MM.1S (cell line): Measurements from ENCODE around the gene ECPAS.

ENCODE experiments used
- DNase-seq: peaks from one replicate; pipeline ENCODE4 v3.0.0-alpha.2; 2015
- H2AFZ ChIP-seq: fragments of 300-600 bp; sonication (generic); 2 replicates; pipeline ENCODE4 v1.6.0; 2016; ENCODE audit warnings: antibody characterized with exemption, low read length
- H3F3A ChIP-seq: fragments of 300-600 bp; sonication (generic); 2 replicates; pipeline ENCODE4 v1.6.1; 2016; ENCODE audit warnings: mild to moderate bottlenecking, antibody characterized with exemption, low read length, moderate library complexity, mixed read lengths; ENCODE audit not compliant: insufficient read depth
- H3K27ac ChIP-seq: fragments of 300-600 bp; sonication (generic); 2 replicates; pipeline ENCODE4 v1.5.1; 2016; ENCODE audit warnings: mild to moderate bottlenecking, low read length
- H3K27me3 ChIP-seq: fragments of 300-600 bp; sonication (generic); replicated peaks from 2 replicates; pipeline ENCODE4 v1.6.0; 2016; ENCODE audit warnings: low read length; ENCODE audit not compliant: insufficient read depth
- H3K36me3 ChIP-seq: fragments of 300-600 bp; sonication (generic); replicated peaks from 2 replicates; pipeline ENCODE4 v1.6.1; 2016; ENCODE audit warnings: mild to moderate bottlenecking, low read length, mixed read lengths; ENCODE audit not compliant: insufficient read depth
- H3K4me1 ChIP-seq: fragments of 300-600 bp; sonication (generic); 2 replicates; pipeline ENCODE4 v1.6.1; 2016; ENCODE audit warnings: low read length, mixed read lengths
- H3K4me2 ChIP-seq: fragments of 300-600 bp; sonication (generic); 2 replicates; pipeline ENCODE4 v1.6.0; 2016; ENCODE audit warnings: low read depth, low read length
- H3K4me3 ChIP-seq: fragments of 300-600 bp; sonication (generic); 2 replicates; pipeline ENCODE4 v1.5.1; 2016; ENCODE audit warnings: low read length, mixed read lengths
- H3K79me2 ChIP-seq: fragments of 300-600 bp; sonication (generic); 2 replicates; pipeline ENCODE4 v1.6.1; 2016; ENCODE audit warnings: mixed run types, low read length, mixed read lengths
- H3K9ac ChIP-seq: fragments of 300-600 bp; sonication (generic); 2 replicates; pipeline ENCODE4 v1.6.1; 2016; ENCODE audit warnings: low read length, mixed read lengths
- H3K9me2 ChIP-seq: fragments of 300-600 bp; sonication (generic); replicated peaks from 2 replicates; pipeline ENCODE4 v1.6.1; 2016; ENCODE audit warnings: mild to moderate bottlenecking, low read length, mixed read lengths; ENCODE audit not compliant: insufficient read depth
- H3K9me3 ChIP-seq: fragments of 300-600 bp; sonication (generic); replicated peaks from 2 replicates; pipeline ENCODE4 v1.6.1; 2016; ENCODE audit warnings: mild to moderate bottlenecking, low read length, mixed read lengths; ENCODE audit not compliant: insufficient read depth
- H4K20me1 ChIP-seq: fragments of 300-600 bp; sonication (generic); 2 replicates; pipeline ENCODE4 v1.6.1; 2016; ENCODE audit warnings: mild to moderate bottlenecking, low read length, moderate library complexity, mixed read lengths; ENCODE audit not compliant: insufficient read depth
- EZH2 ChIP-seq: fragments of 300-600 bp; sonication (generic); optimal IDR thresholded peaks from 2 replicates; pipeline ENCODE3; 2017; ENCODE audit warnings: low read depth, mild to moderate bottlenecking, antibody characterized with exemption, low read length, mixed read lengths
- EZH2phosphoT487 ChIP-seq: fragments of 300-600 bp; sonication (generic); IDR thresholded peaks from 2 replicates; pipeline ENCODE4 v1.6.1; 2018; ENCODE audit warnings: antibody characterized with exemption, low read length
- TF ChIP-seq, protein P1 (sequence below): fragments of 300-600 bp; sonication (generic); IDR thresholded peaks from 2 replicates; pipeline ENCODE4 v1.5.1; 2016; ENCODE audit warnings: antibody characterized with exemption, low read length, mixed read lengths

Gene ECPAS

DNA sequence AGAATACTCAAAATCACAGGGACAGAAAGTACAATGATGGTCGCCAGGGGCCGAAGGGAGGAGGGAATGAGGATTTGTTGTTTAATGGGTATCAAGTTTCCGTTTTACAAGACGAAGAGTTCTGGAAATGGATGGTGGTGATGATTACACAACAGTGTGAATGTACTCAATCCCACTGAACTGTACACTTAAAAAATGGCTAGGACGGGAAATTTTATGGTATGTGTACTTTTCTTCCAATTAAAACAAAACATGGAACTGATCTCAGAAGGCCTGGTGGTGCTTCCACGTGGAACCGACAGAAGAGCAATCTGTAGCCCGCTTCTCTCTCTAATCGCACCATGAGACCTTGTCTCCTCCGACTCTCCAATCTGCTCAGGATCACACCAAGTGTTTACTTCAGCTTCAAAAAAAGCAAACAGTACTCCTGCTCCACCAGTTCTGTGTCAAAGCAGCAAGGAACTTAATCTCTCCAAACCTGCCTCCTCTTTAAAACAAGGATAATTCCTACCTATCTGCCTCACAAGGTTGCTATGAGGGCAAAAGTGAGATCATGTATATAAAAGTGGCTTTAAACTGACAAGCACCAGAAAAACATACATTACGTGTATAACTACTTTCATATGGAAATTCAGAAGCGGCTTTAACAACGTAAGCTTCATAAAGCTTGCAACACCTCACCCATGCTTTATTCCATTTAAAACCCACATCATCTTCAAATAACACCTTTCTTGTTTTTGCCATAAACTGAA, 2.1 kb downstream of the ECPAS start:
- Histone ChIP-seq H2AFZ (no peak overlapping the region), H3K36me3 (no peaks in the 10 kb centered on the region), H3K27ac (no peak overlapping the region), H3K9ac (peak overlapping the region; percentile 89; the same call in 1 of the 2 replicates), H3K4me3 (peak overlapping the region; percentile 96), H3K9me3 (no peaks in the 10 kb centered on the region), H4K20me1 (peaks cover 29% of the 10 kb centered on the region), H3K4me2 (peak overlapping the region; percentile 78), H3K27me3 (no peaks in the 10 kb centered on the region), H3K79me2 (peaks cover 64% of the 10 kb centered on the region), H3K9me2 (no peaks in the 10 kb centered on the region), H3K4me1 (peaks cover 14% of the 10 kb centered on the region; the same call in 1 of the 2 replicates), H3F3A (peaks cover 13% of the 10 kb centered on the region)
- TF ChIP-seq EZH2phosphoT487 (no peak), EZH2 (no peak)
- TF ChIP-seq, protein P1, sequence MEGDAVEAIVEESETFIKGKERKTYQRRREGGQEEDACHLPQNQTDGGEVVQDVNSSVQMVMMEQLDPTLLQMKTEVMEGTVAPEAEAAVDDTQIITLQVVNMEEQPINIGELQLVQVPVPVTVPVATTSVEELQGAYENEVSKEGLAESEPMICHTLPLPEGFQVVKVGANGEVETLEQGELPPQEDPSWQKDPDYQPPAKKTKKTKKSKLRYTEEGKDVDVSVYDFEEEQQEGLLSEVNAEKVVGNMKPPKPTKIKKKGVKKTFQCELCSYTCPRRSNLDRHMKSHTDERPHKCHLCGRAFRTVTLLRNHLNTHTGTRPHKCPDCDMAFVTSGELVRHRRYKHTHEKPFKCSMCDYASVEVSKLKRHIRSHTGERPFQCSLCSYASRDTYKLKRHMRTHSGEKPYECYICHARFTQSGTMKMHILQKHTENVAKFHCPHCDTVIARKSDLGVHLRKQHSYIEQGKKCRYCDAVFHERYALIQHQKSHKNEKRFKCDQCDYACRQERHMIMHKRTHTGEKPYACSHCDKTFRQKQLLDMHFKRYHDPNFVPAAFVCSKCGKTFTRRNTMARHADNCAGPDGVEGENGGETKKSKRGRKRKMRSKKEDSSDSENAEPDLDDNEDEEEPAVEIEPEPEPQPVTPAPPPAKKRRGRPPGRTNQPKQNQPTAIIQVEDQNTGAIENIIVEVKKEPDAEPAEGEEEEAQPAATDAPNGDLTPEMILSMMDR: no peak
- no peak for DNase-seq

DNA sequence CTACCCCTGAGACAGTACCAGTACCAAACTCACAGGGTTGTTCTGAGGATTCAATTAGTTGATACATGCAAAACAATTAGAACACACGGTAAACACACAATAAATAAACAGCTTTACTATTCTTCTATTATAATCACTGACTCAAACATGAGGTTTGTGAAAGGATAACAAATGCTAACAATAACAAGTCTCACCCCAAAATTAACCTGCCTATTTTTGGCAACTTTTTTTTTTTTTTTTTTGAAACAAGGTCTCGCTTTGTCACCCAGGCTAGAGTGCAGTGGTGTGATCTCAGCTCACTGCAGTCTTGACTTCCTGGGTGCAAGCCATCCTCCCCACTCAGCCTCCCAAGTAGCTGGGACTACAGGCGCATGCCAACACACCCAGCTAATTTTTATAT, 6.5 kb downstream of the ECPAS start:
- peaks cover 100% of the 10 kb centered on the region for H3K79me2 ChIP-seq
- no peak overlapping the region for H3K9ac ChIP-seq
- no peak overlapping the region for H3K4me3 ChIP-seq
- no peaks in the 10 kb centered on the region for H3K27me3 ChIP-seq
- H3K4me1 ChIP-seq: peaks cover 14% of the 10 kb centered on the region; the same call in 1 of the 2 replicates
- peaks cover 71% of the 10 kb centered on the region for H4K20me1 ChIP-seq
- no peaks in the 10 kb centered on the region for H3K36me3 ChIP-seq
- no peaks in the 10 kb centered on the region for H3K9me2 ChIP-seq
- no peak for DNase-seq
- no peak overlapping the region for H2AFZ ChIP-seq
- no peak overlapping the region for H3K4me2 ChIP-seq
- H3K9me3 ChIP-seq: no peaks in the 10 kb centered on the region
- H3K27ac ChIP-seq: no peak overlapping the region
- TF ChIP-seq, protein P1: no peak
- TF ChIP-seq EZH2phosphoT487: no peak
- TF ChIP-seq EZH2: no peak
- H3F3A ChIP-seq: no peaks in the 10 kb centered on the region

DNA sequence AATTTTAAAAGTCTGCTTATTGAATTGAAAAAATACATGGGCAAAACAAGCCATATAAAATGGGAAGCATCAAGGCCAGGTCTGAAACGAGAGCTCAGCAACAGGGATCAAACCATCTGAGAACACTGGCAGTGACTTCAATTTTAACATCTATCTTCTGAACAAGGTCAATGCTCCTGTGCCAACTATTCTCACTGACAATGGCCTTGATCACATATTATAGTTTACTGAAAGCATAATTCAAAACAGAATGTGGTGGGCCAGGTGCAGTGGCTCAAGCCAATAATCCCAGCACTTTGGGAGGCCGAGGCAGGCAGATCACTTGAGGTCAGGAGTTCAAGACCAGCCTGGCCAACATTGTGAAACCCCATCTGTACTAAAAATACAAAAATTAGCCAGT, 9.0 kb downstream of the ECPAS start:
- H3K9ac ChIP-seq: no peak overlapping the region
- H3K9me3 ChIP-seq: no peaks in the 10 kb centered on the region
- TF ChIP-seq EZH2phosphoT487 (no peak), EZH2 (no peak)
- TF ChIP-seq, protein P1: no peak
- H3K36me3 ChIP-seq: no peaks in the 10 kb centered on the region
- H3K27ac ChIP-seq: no peak overlapping the region
- no peak overlapping the region for H2AFZ ChIP-seq
- peaks cover 100% of the 10 kb centered on the region for H3K79me2 ChIP-seq
- no peaks in the 10 kb centered on the region for H3F3A ChIP-seq
- no peaks in the 10 kb centered on the region for H3K27me3 ChIP-seq
- H3K9me2 ChIP-seq: no peaks in the 10 kb centered on the region
- H3K4me3 ChIP-seq: no peak overlapping the region
- no peak overlapping the region for H3K4me2 ChIP-seq
- no peaks in the 10 kb centered on the region for H3K4me1 ChIP-seq
- peaks cover 67% of the 10 kb centered on the region for H4K20me1 ChIP-seq
- DNase-seq: no peak
